Dedifferentiated amniotic fluid mesenchymal stem cell (primary cell): Measurements from ENCODE around the gene LRRK1.

Experiments
- DNase-seq: peaks from one replicate; pipeline ENCODE4 v3.0.0-alpha.2; 2016; ENCODE audit errors: extremely low spot score

Gene LRRK1

DNA sequence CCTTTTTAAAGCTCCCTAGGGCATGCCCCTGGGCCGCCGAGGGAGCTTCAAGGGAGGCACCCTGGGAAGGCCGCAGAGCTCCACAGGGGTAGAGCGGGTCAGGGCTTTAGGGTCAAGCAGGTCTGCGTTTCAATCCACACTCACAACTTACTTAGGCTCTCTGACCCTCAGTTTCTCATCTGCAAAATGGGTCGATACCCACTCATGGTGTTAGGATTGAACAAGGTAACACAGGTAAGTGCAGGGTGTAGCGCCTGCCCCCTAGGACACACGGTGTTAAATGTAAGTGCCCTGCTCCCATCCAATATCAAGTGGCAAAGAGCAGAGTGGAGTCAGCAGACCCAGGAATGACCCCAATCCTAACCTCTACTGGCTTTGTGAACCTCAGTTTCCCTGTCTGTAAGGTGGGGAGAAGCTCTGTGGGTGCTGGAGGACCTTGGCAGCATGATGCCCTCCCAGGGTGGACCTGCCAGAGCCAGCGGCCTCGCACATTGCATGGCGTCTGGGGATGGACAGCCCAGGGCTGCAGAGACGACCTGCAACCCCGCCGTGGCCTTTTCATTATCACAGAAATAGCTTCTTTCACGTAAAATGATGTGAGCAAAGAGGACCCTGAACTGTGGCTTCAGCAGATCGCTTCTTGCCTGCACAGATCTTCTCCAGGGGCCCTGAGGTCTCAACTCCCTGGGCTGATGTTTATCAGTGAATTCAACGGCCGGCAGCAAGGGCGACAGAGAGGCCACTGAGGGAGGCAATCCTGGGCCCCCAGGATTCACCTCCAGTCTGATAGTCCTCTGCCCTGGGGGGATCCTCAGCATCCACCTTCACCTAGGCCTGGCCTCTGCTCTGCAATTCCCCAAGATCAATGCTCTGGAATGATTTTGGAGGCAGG, 194.2 kb downstream of the LRRK1 start:
- no peak for DNase-seq

DNA sequence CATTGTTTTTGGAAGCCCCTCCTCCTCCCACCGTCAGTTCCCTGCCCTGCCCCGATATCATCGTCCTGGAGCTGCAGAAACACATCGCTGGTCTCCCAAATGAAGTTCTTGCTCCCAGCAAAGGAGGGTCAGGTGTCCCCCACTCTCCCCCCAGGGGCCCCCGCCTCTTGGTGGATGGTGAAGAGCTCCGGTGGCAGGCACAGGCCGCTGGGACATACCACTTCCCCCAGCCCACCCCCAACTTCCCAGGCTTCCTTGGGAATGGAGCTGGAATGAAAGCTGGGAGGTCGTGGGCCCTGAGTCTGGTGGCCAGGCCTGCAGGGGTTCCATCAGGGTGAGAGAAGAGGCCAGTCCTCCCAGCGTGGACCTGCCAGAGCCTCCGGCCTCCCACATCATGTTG, 195.0 kb downstream of the LRRK1 start:
- DNase-seq, result no peak

DNA sequence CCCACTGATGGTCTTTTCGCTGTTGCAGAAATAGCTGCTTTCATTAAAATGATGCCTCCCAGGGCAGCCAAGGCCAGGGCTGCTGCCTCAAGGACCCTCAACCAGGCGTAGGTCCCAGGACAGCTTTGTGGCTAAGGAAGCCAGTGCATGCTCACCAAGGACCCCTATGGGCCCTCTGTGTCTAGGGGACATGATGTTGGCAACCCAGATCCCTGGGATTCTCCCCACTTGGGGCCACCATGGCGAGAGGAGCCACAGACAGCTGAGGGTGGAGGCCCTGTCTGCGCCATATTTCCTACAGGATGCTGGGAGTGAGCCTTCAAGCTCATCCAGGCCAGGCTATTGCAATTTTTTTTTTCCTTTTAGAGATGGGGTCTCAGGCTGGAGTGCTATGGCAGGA, 195.5 kb downstream of the LRRK1 start:
- DNase-seq, result no peak

DNA sequence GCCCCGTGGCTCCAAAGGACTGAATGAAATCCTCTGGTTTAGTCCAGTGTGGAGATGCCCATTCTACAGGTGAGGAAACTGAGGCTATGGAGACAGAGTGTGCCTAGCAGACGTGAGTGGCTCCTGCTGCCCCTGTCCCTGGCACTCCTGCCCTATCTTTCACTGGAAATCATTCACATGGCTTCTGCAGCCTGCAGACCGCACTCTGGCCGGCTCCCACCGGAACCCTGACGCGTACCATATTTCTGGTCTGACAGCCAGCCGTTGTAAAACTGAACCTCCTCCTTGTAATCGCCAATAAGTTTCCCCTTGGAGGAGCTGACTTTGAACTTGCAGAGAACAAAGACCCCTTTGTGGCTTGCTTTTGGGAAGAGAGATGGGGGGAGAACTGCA, 196.2 kb downstream of the LRRK1 start:
- DNase-seq, result no peak

DNA sequence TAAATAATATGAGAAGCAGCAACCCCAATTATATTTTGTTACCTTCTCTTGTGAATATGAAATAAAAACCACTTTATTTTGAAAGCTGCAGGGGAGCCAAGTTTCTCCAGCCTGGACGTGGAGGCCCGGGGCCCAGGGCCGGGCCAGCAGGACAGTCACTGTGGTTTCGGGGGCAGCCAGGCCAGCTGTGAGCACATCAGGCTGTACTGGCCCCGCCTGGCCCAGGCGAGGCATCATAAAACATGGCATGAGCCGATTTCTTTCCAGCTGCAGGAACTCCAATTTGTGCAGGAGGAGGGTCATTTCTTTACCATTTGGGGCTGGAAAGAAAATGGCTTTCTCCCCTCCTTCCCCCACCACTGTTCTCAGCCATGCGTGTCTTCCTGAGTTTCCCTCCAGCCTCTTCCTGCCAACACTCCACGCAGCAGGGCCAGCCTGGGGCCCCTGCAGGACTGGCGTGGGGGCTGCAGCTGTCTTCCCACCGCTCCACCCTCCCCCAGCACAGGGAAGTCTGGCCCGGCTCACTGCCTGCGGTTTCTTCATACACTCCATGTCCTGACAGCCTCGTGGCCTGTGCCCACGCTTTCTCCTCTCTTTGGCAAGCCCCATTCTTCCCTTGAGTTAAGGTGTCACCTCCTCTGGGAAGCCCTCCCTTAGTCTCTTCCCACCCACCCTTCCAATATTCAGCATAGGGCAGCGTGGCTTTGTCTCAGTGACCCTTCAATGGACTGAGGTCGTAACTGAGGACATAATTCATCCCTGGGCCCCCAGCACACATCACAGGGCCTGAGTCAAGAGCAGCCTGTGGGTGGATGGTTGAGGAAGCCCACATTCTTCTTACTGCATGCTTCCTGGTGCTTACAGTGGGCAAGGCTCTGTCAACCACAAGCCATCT, 196.9 kb downstream of the LRRK1 start:
- DNase-seq, result no peak

DNA sequence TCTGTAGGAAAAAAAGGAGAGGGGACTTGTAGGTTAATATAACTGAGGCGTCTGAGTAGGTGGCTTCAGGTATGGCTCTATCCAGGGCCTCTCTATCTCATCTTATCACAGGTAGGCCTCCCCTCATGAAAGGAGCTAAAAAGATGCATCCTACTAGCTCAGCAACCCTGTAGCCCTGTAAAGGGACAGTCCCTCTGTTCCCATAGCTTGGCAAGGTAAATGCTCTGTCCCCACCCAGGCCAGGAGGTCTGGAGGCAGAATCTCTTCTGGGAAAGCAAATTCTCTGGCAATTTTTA, 197.5 kb downstream of the LRRK1 start:
- DNase-seq, result no peak

DNA sequence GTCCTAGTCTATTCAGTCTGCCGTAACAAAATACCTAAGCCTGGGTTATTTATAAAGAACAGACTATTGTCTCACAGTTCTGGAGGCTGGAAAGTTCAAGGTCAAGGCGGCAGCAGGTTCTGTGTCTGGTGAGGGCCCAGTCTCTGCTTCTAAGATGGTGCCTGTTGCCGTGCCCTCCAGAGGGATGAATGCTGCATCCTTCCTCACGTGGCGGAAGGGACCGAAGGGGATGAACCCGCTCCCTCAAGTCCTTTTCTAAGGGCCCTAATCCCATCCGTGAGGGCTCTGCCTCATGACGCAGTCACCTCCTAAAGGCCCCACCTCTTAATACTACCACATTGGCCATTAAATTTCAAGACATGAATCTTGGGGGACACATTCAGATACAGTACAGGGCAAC, 199.0 kb downstream of the LRRK1 start:
- no peak for DNase-seq

DNA sequence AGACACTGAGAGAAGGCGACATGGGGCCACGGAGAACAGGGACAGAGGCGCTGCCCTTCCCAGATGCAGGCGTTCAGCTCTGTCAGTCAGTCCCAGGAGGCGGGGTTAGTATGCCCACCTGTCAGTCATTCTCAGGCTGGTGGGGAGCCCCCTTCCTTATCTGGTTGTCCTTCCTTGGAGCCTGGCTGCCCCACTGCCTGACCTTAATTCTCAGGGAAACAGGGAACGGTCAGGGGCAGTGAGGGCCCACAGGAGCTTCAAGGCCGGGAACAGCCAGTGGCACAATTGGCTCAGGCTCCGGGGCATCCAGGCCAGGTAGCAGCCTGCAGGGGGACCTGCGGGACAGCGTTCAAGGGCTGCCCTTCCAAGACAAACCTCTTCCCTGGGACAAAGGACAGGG, 199.5 kb downstream of the LRRK1 start:
- no peak for DNase-seq

DNA sequence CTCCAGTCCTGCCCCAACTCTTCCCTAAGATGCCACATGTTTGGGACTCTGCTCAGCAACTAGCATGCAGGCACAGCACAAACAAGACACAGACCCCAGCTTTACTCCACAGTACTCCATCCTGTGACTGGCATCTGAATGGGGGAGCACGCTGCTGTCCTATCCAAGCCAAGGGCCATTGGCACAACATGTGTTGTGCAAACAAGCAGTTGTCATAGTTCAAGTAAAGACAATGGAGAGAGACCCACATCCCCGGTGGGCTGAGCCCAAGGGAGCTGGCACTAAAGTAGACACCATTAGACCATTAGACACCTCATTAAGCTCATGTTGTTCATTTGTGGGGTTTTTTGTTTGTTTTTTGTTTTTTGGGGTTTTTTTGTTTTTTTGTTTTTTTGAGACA, 200.0 kb downstream of the LRRK1 start:
- no peak for DNase-seq
